Prostate gland (tissue), 2 donors: Measurements from ENCODE around the gene CTNNA1. TPM values are rescaled to one million over a fixed set of nuclear protein-coding genes. Genes with fewer than 3 reads are reported as not detected.

Experiments used
- DNase-seq: peaks from one replicate; pipeline ENCODE4 v3.0.0-alpha.2; 2019; ENCODE audit warnings: low spot score
- H3K27ac ChIP-seq, 2 donors: fragments of 200-600 bp; sonication (generic); 2 replicates each; pipeline ENCODE4 v1.5.1; 2017 to 2019
- H3K27me3 ChIP-seq: fragments of 200-600 bp; sonication (generic); replicated peaks from 2 replicates; pipeline ENCODE4 v1.5.1; 2019; ENCODE audit not compliant: insufficient read depth
- H3K36me3 ChIP-seq, 2 donors: fragments of 200-600 bp; sonication (generic); 1 replicate in 1 of 2; 2 replicates in 1 of 2; pipeline versions ENCODE4 v1.5.1 to v1.8.1; 2017 to 2019
- H3K4me1 ChIP-seq: fragments of 200-600 bp; sonication (generic); replicated peaks from 2 replicates; pipeline ENCODE4 v1.5.1; 2019
- H3K4me3 ChIP-seq, 2 donors: fragments of 200-600 bp; sonication (generic); 2 replicates each; pipeline ENCODE4 v1.5.1; 2017 to 2019
- H3K9me3 ChIP-seq: fragments of 200-600 bp; sonication (generic); 2 replicates; pipeline ENCODE4 v1.5.1; 2017
- CTCF ChIP-seq, 4 experiments: fragments of 200-600 bp in 2 of 4; fragments of 450-650 bp in 2 of 4; sonication (generic) in 2 of 4; IDR thresholded peaks; 1 replicate in 3 of 4; 2 replicates in 1 of 4; pipeline ENCODE4 v1.5.1; 2016 to 2019; ENCODE audit warnings: antibody characterized with exemption in 4 of 4, mild to moderate bottlenecking in 2 of 4, moderate library complexity in 2 of 4
- POLR2A ChIP-seq: fragments of 450-650 bp; IDR thresholded peaks from one replicate; pipeline ENCODE4 v1.6.1; 2016; ENCODE audit warnings: antibody characterized with exemption, mild to moderate bottlenecking
- POLR2AphosphoS5 ChIP-seq: sonication (generic); formaldehyde crosslinking; IDR thresholded peaks from one replicate; pipeline ENCODE4 v1.6.1; 2017; ENCODE audit warnings: antibody characterized with exemption
- WGBS: methylation state at CpG from one replicate; pipeline ENCODE4 v1.1.5; 2018; 5-methylcytosine and 5-hydroxymethylcytosine counted together
- intact Hi-C: fragments of 100-400 bp; cut with DNase I; formaldehyde crosslinking; loops from one replicate; pipeline ENCODE4 v1.14.2; 2022
- total RNA-seq, 2 donors: library from RNA; depleted of rRNA; stranded (reverse); fragments of >200 nt; gene quantifications; one replicate each; pipeline ENCODE4 v1.1.0, GENCODE V29; 2016

Gene CTNNA1
- total RNA-seq, 2 donors from 2014 or later, result 210 to 212 TPM

- Histone ChIP-seq H3K27me3 (no peaks in the 10 kb centered on the region), H3K9me3 (no peaks in the 10 kb centered on the region), H3K27ac (no peak overlapping the region), H3K4me3 (no peak overlapping the region), H3K4me1 (no peaks in the 10 kb centered on the region), H3K36me3 (peaks cover 0 to 5% of the 10 kb centered on the region in 2 donors)
- WGBS, result 96% methylated on average over 2 of the region's 2 CpGs
- intact Hi-C loops, result no loop called here
- no peak for DNase-seq
- no peak for TF ChIP-seq POLR2A
- TF ChIP-seq POLR2AphosphoS5, result no peak
- no peak for TF ChIP-seq CTCF (IDR thresholded peaks at IDR 0.05)
These were observed 169.3 kb downstream of the CTNNA1 start for GRCh38 chr5:138922494-138922893.

GRCh38 chr5:138925090-138925635 is 171.9 kb downstream of the CTNNA1 start:
- intact Hi-C loops, result no loop called here
- no peaks in the 10 kb centered on the region for H3K4me1 ChIP-seq
- H3K27ac ChIP-seq, result no peak overlapping the region
- H3K27me3 ChIP-seq, result no peaks in the 10 kb centered on the region
- H3K4me3 ChIP-seq, result no peak overlapping the region
- peaks cover 5 to 8% of the 10 kb centered on the region in 2 donors for H3K36me3 ChIP-seq
- H3K9me3 ChIP-seq, result no peaks in the 10 kb centered on the region
- TF ChIP-seq POLR2AphosphoS5, result no peak
- TF ChIP-seq POLR2A, result no peak
- TF ChIP-seq CTCF (IDR thresholded peaks at IDR 0.05), result no peak
- no peak for DNase-seq
- 94% methylated on average over 12 of the region's 12 CpGs for WGBS

GRCh38 chr5:138926257-138926656 is 173.0 kb downstream of the CTNNA1 start:
- no peaks in the 10 kb centered on the region for H3K27me3 ChIP-seq
- peaks cover 8 to 17% of the 10 kb centered on the region in 2 donors for H3K36me3 ChIP-seq
- H3K4me1 ChIP-seq, result no peaks in the 10 kb centered on the region
- H3K4me3 ChIP-seq, result no peak overlapping the region
- intact Hi-C loops, result no loop called here
- TF ChIP-seq POLR2A (no peak), POLR2AphosphoS5 (no peak), CTCF (IDR thresholded peaks at IDR 0.05) (no peak)
- no peaks in the 10 kb centered on the region for H3K9me3 ChIP-seq
- WGBS, result 96% methylated on average over 11 of the region's 11 CpGs
- DNase-seq, result no peak
- H3K27ac ChIP-seq, result no peak overlapping the region

- intact Hi-C loops, result no loop called here
- 89% methylated on average over 16 of the region's 16 CpGs for WGBS
- no peak for DNase-seq
- Histone ChIP-seq H3K9me3 (no peaks in the 10 kb centered on the region), H3K36me3 (peaks cover 8 to 18% of the 10 kb centered on the region in 2 donors), H3K27me3 (no peaks in the 10 kb centered on the region), H3K27ac (no peak overlapping the region), H3K4me3 (no peak overlapping the region), H3K4me1 (no peaks in the 10 kb centered on the region)
- no peak for TF ChIP-seq POLR2A
- TF ChIP-seq CTCF (IDR thresholded peaks at IDR 0.05), result no peak
- no peak for TF ChIP-seq POLR2AphosphoS5
These were observed 173.6 kb downstream of the CTNNA1 start for GRCh38 chr5:138926688-138927448.

- no peak overlapping the region for H3K4me3 ChIP-seq
- TF ChIP-seq POLR2AphosphoS5, result no peak
- TF ChIP-seq CTCF (IDR thresholded peaks at IDR 0.05), result no peak
- no peak for TF ChIP-seq POLR2A
- no peaks in the 10 kb centered on the region for H3K27me3 ChIP-seq
- no peaks in the 10 kb centered on the region for H3K9me3 ChIP-seq
- 48% methylated on average over 8 of the region's 8 CpGs for WGBS
- intact Hi-C loops, result no loop called here
- H3K27ac ChIP-seq, result no peak overlapping the region
- H3K4me1 ChIP-seq, result no peaks in the 10 kb centered on the region
- H3K36me3 ChIP-seq, result peaks cover 8 to 20% of the 10 kb centered on the region in 2 donors
- DNase-seq, result no peak
These were observed 174.3 kb downstream of the CTNNA1 start for GRCh38 chr5:138927544-138927943.
